DND-41 (cell line): ENCODE data around the gene PHLPP1.
"Not testable (repeated sequence)": the region's sequence is repeated elsewhere in the genome, so short reads cannot be mapped to it uniquely, and the experiment has no call there.

Experiments
- ATAC-seq: fragments of 200-7000 bp; cut with Tn5 transposase; 3 replicates; pipeline ENCODE4 v1.9.1; 2021; ENCODE audit warnings: low read depth; ENCODE audit not compliant: insufficient read depth
- DNase-seq: peaks from one replicate; pipeline ENCODE4 v3.0.0-alpha.2; 2020
- H2AFZ ChIP-seq: 2 replicates; pipeline ENCODE4 v1.6.0; 2012; ENCODE audit warnings: low read depth, low read length
- H3K27ac ChIP-seq: 2 replicates; pipeline ENCODE4 v1.5.1; 2012; ENCODE audit warnings: low read length, inconsistent platforms
- H3K27me3 ChIP-seq: fragments of 200-600 bp; sonication (generic); 2 replicates; pipeline ENCODE4 v1.6.0; 2012; ENCODE audit warnings: low read length, mild to moderate bottlenecking, inconsistent platforms; ENCODE audit not compliant: insufficient read depth, poor library complexity
- H3K36me3 ChIP-seq: 2 replicates; pipeline ENCODE4 v1.5.1; 2012; ENCODE audit warnings: low read length, inconsistent platforms; ENCODE audit not compliant: insufficient read depth
- H3K4me1 ChIP-seq: 2 replicates; pipeline ENCODE4 v1.5.1; 2012; ENCODE audit warnings: mild to moderate bottlenecking, low read length; ENCODE audit not compliant: insufficient read depth
- H3K4me2 ChIP-seq: 2 replicates; pipeline ENCODE4 v1.6.0; 2012; ENCODE audit warnings: mild to moderate bottlenecking, moderate library complexity, low read length, inconsistent platforms; ENCODE audit not compliant: insufficient read depth
- H3K4me3 ChIP-seq, 2 experiments: fragments of 200-600 bp in 1 of 2; shearing (Covaris generic) in 1 of 2; 2 replicates each; pipeline ENCODE4 v1.5.1; 2012 to 2016; ENCODE audit warnings: inconsistent platforms in 2 of 2, low read length in 2 of 2, mild to moderate bottlenecking in 2 of 2, low read depth in 1 of 2, moderate library complexity in 1 of 2
- H3K79me2 ChIP-seq: 2 replicates; pipeline ENCODE4 v1.6.0; 2012; ENCODE audit warnings: low read length, inconsistent platforms; ENCODE audit not compliant: insufficient read depth
- H3K9ac ChIP-seq: 2 replicates; pipeline ENCODE4 v1.6.0; 2012; ENCODE audit warnings: low read depth, mild to moderate bottlenecking, inconsistent platforms, low read length, moderate library complexity
- H3K9me3 ChIP-seq: 2 replicates; pipeline ENCODE4 v1.5.1; 2012; ENCODE audit warnings: low read length, moderate library complexity, mild to moderate bottlenecking, inconsistent platforms; ENCODE audit not compliant: insufficient read depth, severe bottlenecking
- H4K20me1 ChIP-seq: 2 replicates; pipeline ENCODE4 v1.6.0; 2012; ENCODE audit warnings: low read length; ENCODE audit not compliant: insufficient read depth
- EZH2 ChIP-seq: IDR thresholded peaks from 3 replicates; pipeline ENCODE4 v1.6.1; 2012; ENCODE audit warnings: borderline replicate concordance, low read depth, mild to moderate bottlenecking, moderate library complexity, low read length, inconsistent platforms; ENCODE audit not compliant: severe bottlenecking
- TF ChIP-seq, protein P1 (sequence below): IDR thresholded peaks from 2 replicates; pipeline ENCODE4 v1.5.1; 2012; ENCODE audit warnings: borderline replicate concordance, low read length, moderate library complexity, mild to moderate bottlenecking; ENCODE audit not compliant: poor library complexity, severe bottlenecking; ENCODE audit errors: extremely low read depth

Gene PHLPP1

DNA sequence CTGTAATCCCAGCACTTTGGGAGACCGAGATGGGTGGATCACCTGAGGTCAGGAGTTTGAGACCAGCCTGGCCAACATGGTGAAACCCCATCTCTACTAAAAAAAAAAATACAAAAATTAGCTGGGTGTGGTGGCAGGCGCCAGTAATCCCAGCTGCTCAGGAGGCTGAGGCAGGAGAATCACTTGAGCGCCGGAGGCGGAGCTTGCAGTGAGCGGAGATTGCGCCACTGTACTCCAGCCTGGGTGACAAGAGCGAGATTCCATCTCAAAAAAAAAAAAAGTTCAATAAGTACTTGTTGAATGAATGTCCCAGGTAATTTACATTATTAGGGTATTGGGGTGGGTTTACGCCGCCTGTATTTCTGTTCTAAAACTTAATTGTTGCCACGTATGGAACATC, 5.4 kb upstream of the PHLPP1 start:
- H3K9ac ChIP-seq, ATAC-seq, H2AFZ ChIP-seq, H3K27ac ChIP-seq, H3K36me3 ChIP-seq, H3K4me1 ChIP-seq, H3K9me3 ChIP-seq, H3K4me2 ChIP-seq, H3K4me3 ChIP-seq, H4K20me1 ChIP-seq, H3K79me2 ChIP-seq, H3K27me3 ChIP-seq, DNase-seq: not testable (repeated sequence)

DNA sequence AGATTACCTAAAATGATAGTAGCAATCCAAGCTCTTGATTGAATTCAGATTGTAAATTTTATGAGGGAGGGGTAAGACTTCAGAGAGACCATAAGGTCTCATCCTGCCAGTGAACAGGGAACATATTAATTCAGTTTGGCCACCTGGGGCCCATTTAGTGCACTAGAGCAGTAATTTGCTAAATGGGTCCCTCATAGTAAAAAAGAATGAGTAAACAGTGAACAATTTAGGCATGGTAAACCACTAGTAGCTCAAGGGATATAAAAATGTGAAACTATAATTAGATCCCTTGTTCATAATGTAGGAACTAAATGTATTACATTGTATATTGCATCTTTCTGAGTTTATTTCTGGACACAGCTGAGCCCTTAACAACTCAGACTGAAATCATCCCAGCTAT, 4.9 kb upstream of the PHLPP1 start:
- ATAC-seq: no peak
- H3K9me3 ChIP-seq: no peaks in the 10 kb centered on the region
- no peak overlapping the region for H3K27ac ChIP-seq
- DNase-seq: no peak
- no peak overlapping the region for H3K9ac ChIP-seq
- no peaks in the 10 kb centered on the region for H3K79me2 ChIP-seq
- H4K20me1 ChIP-seq: no peaks in the 10 kb centered on the region
- H3K4me3 ChIP-seq: no peak overlapping the region
- H3K4me1 ChIP-seq: peaks cover 9% of the 10 kb centered on the region
- H3K4me2 ChIP-seq: no peak overlapping the region
- H3K27me3 ChIP-seq: peaks cover 3% of the 10 kb centered on the region
- H3K36me3 ChIP-seq: no peaks in the 10 kb centered on the region
- H2AFZ ChIP-seq: no peak overlapping the region
- TF ChIP-seq EZH2: no peak
- TF ChIP-seq, protein P1, sequence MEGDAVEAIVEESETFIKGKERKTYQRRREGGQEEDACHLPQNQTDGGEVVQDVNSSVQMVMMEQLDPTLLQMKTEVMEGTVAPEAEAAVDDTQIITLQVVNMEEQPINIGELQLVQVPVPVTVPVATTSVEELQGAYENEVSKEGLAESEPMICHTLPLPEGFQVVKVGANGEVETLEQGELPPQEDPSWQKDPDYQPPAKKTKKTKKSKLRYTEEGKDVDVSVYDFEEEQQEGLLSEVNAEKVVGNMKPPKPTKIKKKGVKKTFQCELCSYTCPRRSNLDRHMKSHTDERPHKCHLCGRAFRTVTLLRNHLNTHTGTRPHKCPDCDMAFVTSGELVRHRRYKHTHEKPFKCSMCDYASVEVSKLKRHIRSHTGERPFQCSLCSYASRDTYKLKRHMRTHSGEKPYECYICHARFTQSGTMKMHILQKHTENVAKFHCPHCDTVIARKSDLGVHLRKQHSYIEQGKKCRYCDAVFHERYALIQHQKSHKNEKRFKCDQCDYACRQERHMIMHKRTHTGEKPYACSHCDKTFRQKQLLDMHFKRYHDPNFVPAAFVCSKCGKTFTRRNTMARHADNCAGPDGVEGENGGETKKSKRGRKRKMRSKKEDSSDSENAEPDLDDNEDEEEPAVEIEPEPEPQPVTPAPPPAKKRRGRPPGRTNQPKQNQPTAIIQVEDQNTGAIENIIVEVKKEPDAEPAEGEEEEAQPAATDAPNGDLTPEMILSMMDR: no peak

DNA sequence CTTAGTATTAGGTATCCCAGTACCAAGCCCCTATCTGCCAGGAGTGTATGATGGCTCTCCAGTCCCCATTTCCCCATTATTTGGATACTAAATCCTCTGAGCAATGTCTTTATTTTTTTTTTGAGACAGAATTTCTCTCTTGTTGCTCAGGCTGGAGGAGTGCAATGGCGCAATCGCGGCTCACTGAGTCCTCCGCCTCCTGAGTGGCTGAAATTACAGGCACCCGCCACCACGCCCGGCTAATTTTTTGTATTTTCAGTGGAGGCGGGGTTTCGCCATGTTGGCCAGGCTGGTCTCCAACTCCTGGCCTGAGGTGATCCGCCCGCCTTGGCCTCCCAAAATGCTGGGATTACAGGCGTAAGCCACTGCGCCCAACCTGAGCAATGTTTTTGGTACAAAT, 3.6 kb upstream of the PHLPP1 start:
- H3K9me3 ChIP-seq: no peaks in the 10 kb centered on the region
- H3K9ac ChIP-seq: no peak overlapping the region
- H3K4me2 ChIP-seq: no peak overlapping the region
- H3K4me1 ChIP-seq: peaks cover 16% of the 10 kb centered on the region
- TF ChIP-seq, protein P1: no peak
- no peak for TF ChIP-seq EZH2
- H3K4me3 ChIP-seq: no peak overlapping the region
- H2AFZ ChIP-seq: no peak overlapping the region
- H3K79me2 ChIP-seq: no peaks in the 10 kb centered on the region
- no peak overlapping the region for H3K27ac ChIP-seq
- H3K36me3 ChIP-seq: no peaks in the 10 kb centered on the region
- peaks cover 3% of the 10 kb centered on the region for H3K27me3 ChIP-seq
- ATAC-seq (no peak), DNase-seq (no peak)
- H4K20me1 ChIP-seq: no peaks in the 10 kb centered on the region

DNA sequence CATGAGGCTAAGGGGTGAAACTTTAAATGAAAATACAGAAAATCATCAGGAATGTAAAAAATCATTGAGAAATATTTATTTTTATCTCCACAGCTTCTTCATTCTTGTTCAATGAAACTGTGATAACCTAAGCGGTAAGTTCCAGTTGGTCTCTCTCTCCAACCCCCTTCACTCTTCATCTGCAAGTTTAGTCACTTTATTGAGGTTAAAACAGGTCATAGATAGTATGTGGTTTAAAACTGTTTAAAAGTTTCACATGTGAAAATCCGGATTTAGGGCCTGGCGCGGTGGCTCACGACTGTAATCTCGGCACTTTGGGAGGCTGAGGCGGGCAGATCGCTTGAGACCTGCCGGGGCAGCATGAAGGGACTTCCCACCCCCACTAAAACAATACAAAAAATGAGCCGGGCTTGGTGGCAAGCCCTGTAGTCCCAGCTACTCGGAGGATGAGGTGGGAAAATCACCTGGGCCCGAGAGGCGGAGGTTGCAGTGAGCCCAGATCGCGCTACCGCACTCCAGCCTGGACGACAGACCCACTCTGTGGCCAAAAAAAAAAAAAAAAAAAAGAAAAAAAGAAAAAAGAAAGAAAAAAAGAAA, 1.6 kb upstream of the PHLPP1 start:
- Histone ChIP-seq H3K4me2 (no peak overlapping the region), H2AFZ (no peak overlapping the region), H3K27ac (no peak overlapping the region)

More for the DNA sequence above, 1.6 kb upstream of the PHLPP1 start:
- ATAC-seq: no peak
- Histone ChIP-seq H3K9me3 (no peaks in the 10 kb centered on the region), H4K20me1 (no peaks in the 10 kb centered on the region), H3K36me3 (no peaks in the 10 kb centered on the region), H3K79me2 (peaks cover 5% of the 10 kb centered on the region; the same call in 1 of the 2 replicates), H3K4me3 (no peak overlapping the region), H3K9ac (no peak overlapping the region), H3K4me1 (peaks cover 36% of the 10 kb centered on the region), H3K27me3 (no peaks in the 10 kb centered on the region)
- no peak for TF ChIP-seq EZH2
- TF ChIP-seq, protein P1: no peak
- DNase-seq: no peak
